Measurements from ENCODE around the gene FAM3D.

GRCh38 chr3:58693940-58694850 is 27.6 kb upstream of the FAM3D start:
- TF ChIP-seq CTCF (IDR thresholded peaks at IDR 0.05; ENCODE audit: low read depth, low read length, poor library complexity, severe bottlenecking) (no peak), EZH2phosphoT487 (IDR thresholded peaks at IDR 0.05; ENCODE audit: borderline replicate concordance, low read length) (no peak)

Measured in DOHH2 (cell line).